Measurements from ENCODE around the gene DTD2. TPM values are rescaled to one million over a fixed set of nuclear protein-coding genes. Genes with fewer than 3 reads are reported as not detected.

DTD2 gene
- total RNA-seq, 1 experiment from 2014 or later = 14.8 TPM

GRCh38 chr14:31489691-31490090 is 32.4 kb upstream of the DTD2 start:
- peaks cover 6 to 9% of the 10 kb centered on the region in 2 experiments; a peak in 4 of 5 replicates for H3K9me3 Mint-ChIP-seq
- no peak for DNase-seq

More at GRCh38 chr14:31489691-31490090, 32.4 kb upstream of the DTD2 start:
- Histone ChIP-seq H3K27ac (ENCODE audit: insufficient read length, low read depth, low read length) (no peak overlapping the region), H2BK15ac (ENCODE audit: low read depth, low read length) (no peak overlapping the region), H3K14ac (ENCODE audit: insufficient read depth, low read length) (no peak overlapping the region), H2BK20ac (ENCODE audit: low read depth, low read length, poor library complexity, severe bottlenecking) (no peak overlapping the region), H3K18ac (ENCODE audit: insufficient read length, low read depth, low read length) (no peak overlapping the region), H3K27me3 (ENCODE audit: insufficient read depth, low read length) (no peaks in the 10 kb centered on the region), H3K9ac (ENCODE audit: extremely low read depth, insufficient read length, low read length) (no peak overlapping the region), H4K8ac (replicated peaks; ENCODE audit: insufficient read length, low read depth, low read length) (no peak overlapping the region), H3K4ac (ENCODE audit: low read depth, low read length) (no peak overlapping the region), H3K56ac (ENCODE audit: insufficient read length, low read depth, low read length) (no peak overlapping the region), H3K4me2 (ENCODE audit: insufficient read depth, insufficient read length, low read length) (no peak overlapping the region), H3K4me1 (ENCODE audit: insufficient read depth, low read length) (no peaks in the 10 kb centered on the region), H4K20me1 (ENCODE audit: control insufficient read depth, insufficient read depth, insufficient read length) (no peaks in the 10 kb centered on the region), H3K79me1 (ENCODE audit: insufficient read depth, low read depth, low read length, poor library complexity, severe bottlenecking) (no peaks in the 10 kb centered on the region), H4K5ac (ENCODE audit: insufficient read length, low read depth, low read length) (no peak overlapping the region), H3K9me3 (ENCODE audit: control insufficient read depth, low read depth, low read length) (no peaks in the 10 kb centered on the region), H3K23ac (ENCODE audit: insufficient read length, low read depth, low read length) (no peak overlapping the region), H4K91ac (ENCODE audit: insufficient read length, low read depth, low read length) (no peak overlapping the region), H2AFZ (ENCODE audit: low read length) (no peak overlapping the region), H3K79me2 (ENCODE audit: insufficient read depth, low read length) (no peaks in the 10 kb centered on the region), H3K23me2 (ENCODE audit: insufficient read length, low read depth, low read length, poor library complexity, severe bottlenecking) (no peaks in the 10 kb centered on the region), H2AK5ac (ENCODE audit: insufficient read length, low read length) (no peak overlapping the region), H2BK120ac (ENCODE audit: low read depth, low read length, poor library complexity, severe bottlenecking) (no peak overlapping the region), H2BK5ac (ENCODE audit: insufficient read length, low read length) (no peak overlapping the region), H3T11ph (ENCODE audit: low read length) (no peak overlapping the region), H2BK12ac (ENCODE audit: insufficient read length, low read depth, low read length) (no peak overlapping the region)
- TF ChIP-seq CTCF (conservative IDR thresholded peaks at IDR 0.05) = no peak
- Mint-ChIP-seq H3K4me1 (no peaks in the 10 kb centered on the region), H3K27ac (no peak overlapping the region), H3K4me3 (no peak overlapping the region), H3K27me3 (ENCODE audit: low read depth) (no peaks in the 10 kb centered on the region; the same call in 1 of the 2 replicates), H3K36me3 (ENCODE audit: insufficient read depth in 1 of 3, low read depth in 3 of 3) (peaks cover 0 to 5% (median 0%) of the 10 kb centered on the region in 3 experiments; a peak in 2 of 7 replicates)

Data from H9 (cell line).